GM23338 (cell line): Measurements from ENCODE around the gene VPREB1. TPM values are rescaled to one million over a fixed set of nuclear protein-coding genes. Genes with fewer than 3 reads are reported as not detected.

Experiments
- ATAC-seq: fragments of 200-7000 bp; cut with Tn5 transposase; 3 replicates; pipeline ENCODE4 v1.9.1; 2020
- DNase-seq: peaks from one replicate; pipeline ENCODE4 v3.0.0-alpha.2; 2015; ENCODE audit warnings: low spot score
- H2AFZ ChIP-seq: fragments of 200-600 bp; sonication (generic); 2 replicates; pipeline ENCODE4 v1.8.0; 2016; ENCODE audit warnings: antibody characterized with exemption, mild to moderate bottlenecking, moderate library complexity
- H3F3A ChIP-seq: fragments of 200-600 bp; sonication (generic); replicated peaks from 2 replicates; pipeline ENCODE4 v1.8.0; 2017; ENCODE audit warnings: antibody characterized with exemption, mixed run types, low read depth
- H3K27ac ChIP-seq: fragments of 200-600 bp; sonication (generic); 2 replicates; pipeline ENCODE4 v1.6.1; 2016; ENCODE audit warnings: low read depth
- H3K27me3 ChIP-seq: fragments of 200-600 bp; sonication (generic); 2 replicates; pipeline ENCODE4 v1.8.0; 2016; ENCODE audit warnings: mild to moderate bottlenecking, mixed run types, moderate library complexity; ENCODE audit not compliant: insufficient read depth
- H3K36me3 ChIP-seq: fragments of 200-600 bp; sonication (generic); 2 replicates; pipeline ENCODE4 v1.8.0; 2016; ENCODE audit warnings: mild to moderate bottlenecking; ENCODE audit not compliant: insufficient read depth
- H3K4me1 ChIP-seq: fragments of 200-600 bp; sonication (generic); 2 replicates; pipeline ENCODE4 v1.8.0; 2016; ENCODE audit warnings: mild to moderate bottlenecking, moderate library complexity; ENCODE audit not compliant: insufficient read depth
- H3K4me2 ChIP-seq: fragments of 200-600 bp; sonication (generic); 2 replicates; pipeline ENCODE4 v1.7.1; 2017; ENCODE audit warnings: mixed run types
- H3K4me3 ChIP-seq: fragments of 200-600 bp; sonication (generic); 2 replicates; pipeline ENCODE4 v1.6.1; 2016; ENCODE audit warnings: mixed run types
- H3K79me2 ChIP-seq: fragments of 200-600 bp; sonication (generic); replicated peaks from 2 replicates; pipeline ENCODE4 v1.8.0; 2017; ENCODE audit warnings: mild to moderate bottlenecking; ENCODE audit not compliant: insufficient read depth
- H3K9me2 ChIP-seq: fragments of 200-600 bp; sonication (generic); 2 replicates; pipeline ENCODE4 v1.8.0; 2017; ENCODE audit not compliant: insufficient read depth
- H4K20me1 ChIP-seq: fragments of 200-600 bp; sonication (generic); replicated peaks from 2 replicates; pipeline ENCODE4 v1.8.0; 2017; ENCODE audit warnings: mild to moderate bottlenecking; ENCODE audit not compliant: insufficient read depth
- H3K27ac Mint-ChIP-seq: 2 replicates; pipeline ENCODE4 v1.8.0; 2020; ENCODE audit warnings: inconsistent platforms, mild to moderate bottlenecking, moderate library complexity, mixed read lengths
- H3K27me3 Mint-ChIP-seq: 3 replicates; pipeline ENCODE4 v1.8.0; 2022; ENCODE audit warnings: low read depth, mild to moderate bottlenecking, moderate library complexity, mixed read lengths, inconsistent platforms; ENCODE audit not compliant: insufficient read depth, poor library complexity
- H3K36me3 Mint-ChIP-seq: 3 replicates; pipeline ENCODE4 v1.8.0; 2021; ENCODE audit warnings: low read depth, mild to moderate bottlenecking, inconsistent platforms, moderate library complexity, mixed read lengths
- H3K4me1 Mint-ChIP-seq: 3 replicates; pipeline ENCODE4 v1.8.0; 2020; ENCODE audit warnings: mild to moderate bottlenecking, inconsistent platforms, mixed read lengths
- H3K4me3 Mint-ChIP-seq: 3 replicates; pipeline ENCODE4 v1.8.0; 2021; ENCODE audit warnings: moderate library complexity, mild to moderate bottlenecking, inconsistent platforms, mixed read lengths
- H3K9me3 Mint-ChIP-seq: 3 replicates; pipeline ENCODE4 v1.8.0; 2020; ENCODE audit warnings: moderate library complexity, mild to moderate bottlenecking, inconsistent platforms, mixed read lengths
- CREB1 ChIP-seq: fragments of 250-450 bp; sonication (Bioruptor Pico); IDR thresholded peaks from 2 replicates; pipeline ENCODE4 v1.5.0; 2020; ENCODE audit warnings: low read depth, mild to moderate bottlenecking, moderate library complexity
- EZH2 ChIP-seq: fragments of 200-600 bp; sonication (generic); IDR thresholded peaks from one replicate; pipeline ENCODE4 v1.8.0; 2017; ENCODE audit warnings: antibody characterized with exemption, mild to moderate bottlenecking, low read depth; ENCODE audit not compliant: unreplicated experiment
- JUNB ChIP-seq: IDR thresholded peaks from one replicate; pipeline ENCODE4 v1.6.1; 2016; ENCODE audit warnings: antibody characterized with exemption; ENCODE audit not compliant: unreplicated experiment
- NANOG ChIP-seq: IDR thresholded peaks from 2 replicates; pipeline ENCODE4 v1.6.1; 2016; ENCODE audit warnings: antibody characterized with exemption, borderline replicate concordance
- POLR2AphosphoS5 ChIP-seq: IDR thresholded peaks from 2 replicates; pipeline ENCODE4 v1.6.1; 2016; ENCODE audit warnings: antibody characterized with exemption, low read depth
- STAT1 ChIP-seq: IDR thresholded peaks from one replicate; pipeline ENCODE4 v1.6.1; 2016; ENCODE audit warnings: antibody characterized with exemption; ENCODE audit not compliant: unreplicated experiment
- ZNF114 ChIP-seq: fragments of 250-450 bp; sonication (Bioruptor Pico); IDR thresholded peaks from 2 replicates; pipeline ENCODE4 v1.5.0; 2020; ENCODE audit warnings: mild to moderate bottlenecking, moderate library complexity
- ZNF331 ChIP-seq: fragments of 250-450 bp; sonication (Bioruptor Pico); IDR thresholded peaks from 2 replicates; pipeline ENCODE4 v1.5.0; 2020; ENCODE audit warnings: low read depth, mild to moderate bottlenecking, moderate library complexity
- polyA plus RNA-seq: library from polyadenylated mRNA; unstranded; fragments of >200 nt; fragmentation: Nextera tagmentation; extraction: Ambion mirVana; gene quantifications from 2 replicates; pipeline ENCODE4 v1.2.1, GENCODE V29; 2016
- total RNA-seq: library from RNA; depleted of rRNA; stranded (reverse); fragments of >200 nt; shearing (Covaris generic); gene quantifications from 2 replicates; pipeline ENCODE4 v1.2.3, GENCODE V29; 2014
- TF ChIP-seq, protein P1 (sequence below), 2 experiments: fragments of 200-600 bp in 1 of 2; sonication (generic) in 1 of 2; conservative IDR thresholded peaks; 2 replicates each; pipeline versions ENCODE4 v1.5.1 to v1.6.1; 2016 to 2017; ENCODE audit warnings: antibody characterized with exemption in 2 of 2, low read depth in 2 of 2, mild to moderate bottlenecking in 2 of 2, moderate library complexity in 1 of 2
- TF ChIP-seq, protein P2 (sequence below): fragments of 250-450 bp; sonication (Bioruptor Pico); IDR thresholded peaks from 2 replicates; pipeline ENCODE4 v1.5.0; 2020; ENCODE audit warnings: mild to moderate bottlenecking, moderate library complexity
- TF ChIP-seq, protein P3 (sequence below): IDR thresholded peaks from 2 replicates; pipeline ENCODE4 v1.6.1; 2016; ENCODE audit warnings: antibody characterized with exemption

VPREB1 gene
- total and polyA plus RNA-seq, 2 experiments from 2014 or later: not detected

DNA sequence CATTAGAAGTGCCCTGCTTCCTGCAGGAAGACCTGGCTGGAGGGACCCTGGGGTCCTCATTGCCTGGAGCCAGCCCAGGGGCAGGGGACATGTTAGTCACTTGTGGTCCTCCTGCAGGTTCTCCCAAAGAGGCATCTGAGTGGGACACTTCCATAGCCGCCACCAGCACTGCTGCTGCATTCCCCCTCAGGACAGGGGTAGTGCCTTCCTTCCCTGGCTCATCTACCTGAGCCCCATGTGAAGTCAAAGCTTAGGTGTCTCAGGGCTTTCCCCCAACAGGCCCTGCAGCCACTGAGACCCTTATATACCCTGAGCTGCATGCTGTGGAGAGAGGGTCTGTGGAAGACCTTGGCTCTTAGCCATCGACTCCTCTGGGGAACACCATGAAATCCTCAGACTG lies 45.0 kb upstream of the VPREB1 start (continued):
- TF ChIP-seq, protein P1, sequence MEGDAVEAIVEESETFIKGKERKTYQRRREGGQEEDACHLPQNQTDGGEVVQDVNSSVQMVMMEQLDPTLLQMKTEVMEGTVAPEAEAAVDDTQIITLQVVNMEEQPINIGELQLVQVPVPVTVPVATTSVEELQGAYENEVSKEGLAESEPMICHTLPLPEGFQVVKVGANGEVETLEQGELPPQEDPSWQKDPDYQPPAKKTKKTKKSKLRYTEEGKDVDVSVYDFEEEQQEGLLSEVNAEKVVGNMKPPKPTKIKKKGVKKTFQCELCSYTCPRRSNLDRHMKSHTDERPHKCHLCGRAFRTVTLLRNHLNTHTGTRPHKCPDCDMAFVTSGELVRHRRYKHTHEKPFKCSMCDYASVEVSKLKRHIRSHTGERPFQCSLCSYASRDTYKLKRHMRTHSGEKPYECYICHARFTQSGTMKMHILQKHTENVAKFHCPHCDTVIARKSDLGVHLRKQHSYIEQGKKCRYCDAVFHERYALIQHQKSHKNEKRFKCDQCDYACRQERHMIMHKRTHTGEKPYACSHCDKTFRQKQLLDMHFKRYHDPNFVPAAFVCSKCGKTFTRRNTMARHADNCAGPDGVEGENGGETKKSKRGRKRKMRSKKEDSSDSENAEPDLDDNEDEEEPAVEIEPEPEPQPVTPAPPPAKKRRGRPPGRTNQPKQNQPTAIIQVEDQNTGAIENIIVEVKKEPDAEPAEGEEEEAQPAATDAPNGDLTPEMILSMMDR (conservative IDR thresholded peaks at IDR 0.05; ENCODE audit: low read depth in 2 of 2): no peak
- no peak for TF ChIP-seq EZH2

DNA sequence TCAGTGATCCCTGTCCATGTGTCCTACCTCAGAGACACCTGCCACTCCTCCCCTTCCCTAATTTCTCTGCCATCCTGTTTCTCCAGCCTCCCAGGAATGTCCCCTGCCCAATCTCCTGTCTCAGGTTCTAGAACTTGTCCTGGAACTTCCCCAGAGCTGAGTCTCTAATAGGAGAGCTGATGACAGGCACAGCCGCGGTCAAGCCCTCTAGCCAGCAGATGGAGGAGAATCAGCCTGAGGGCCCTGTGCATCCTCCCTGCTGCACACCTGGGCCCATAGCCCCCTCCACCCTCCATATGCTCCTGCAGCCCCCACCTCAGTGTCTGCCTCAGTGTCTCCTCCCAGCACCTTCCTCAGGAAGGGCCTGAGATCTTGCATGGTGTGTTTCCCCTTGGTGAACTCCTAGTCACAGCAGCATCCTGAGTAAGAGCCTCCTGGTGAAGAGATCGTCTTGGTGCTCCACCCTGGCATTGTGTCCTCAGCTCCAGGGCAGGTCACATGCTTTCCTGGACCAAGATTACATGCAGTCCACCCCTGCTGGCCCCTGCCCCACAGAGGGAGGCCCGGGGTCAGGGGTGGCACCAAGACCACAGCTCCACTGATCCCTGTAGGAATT lies 43.9 kb upstream of the VPREB1 start:
- peaks cover 100% of the 10 kb centered on the region for H3K27me3 ChIP-seq
- no peaks in the 10 kb centered on the region for H3K79me2 ChIP-seq
- no peak overlapping the region for H3K27ac ChIP-seq
- no peak overlapping the region for H2AFZ ChIP-seq
- Mint-ChIP-seq H3K4me3 (no peak overlapping the region), H3K36me3 (peaks cover 2% of the 10 kb centered on the region; the same call in 2 of the 3 replicates), H3K27ac (no peak overlapping the region), H3K9me3 (peaks cover 7% of the 10 kb centered on the region; the same call in 2 of the 3 replicates), H3K27me3 (peaks cover 99% of the 10 kb centered on the region), H3K4me1 (no peaks in the 10 kb centered on the region; the same call in 2 of the 3 replicates)
- H3K9me2 ChIP-seq: no peaks in the 10 kb centered on the region
- H3F3A ChIP-seq: no peaks in the 10 kb centered on the region
- peaks cover 3% of the 10 kb centered on the region; the same call in 1 of the 2 replicates for H4K20me1 ChIP-seq
- ATAC-seq (no peak), DNase-seq (no peak)
- H3K4me3 ChIP-seq: no peak overlapping the region
- H3K36me3 ChIP-seq: no peaks in the 10 kb centered on the region
- H3K4me1 ChIP-seq: no peaks in the 10 kb centered on the region; the same call in 1 of the 2 replicates
- no peak overlapping the region for H3K4me2 ChIP-seq
- TF ChIP-seq ZNF114 (CRISPR knock-in tag) (no peak), ZNF331 (CRISPR knock-in tag) (no peak), POLR2AphosphoS5 (no peak), JUNB (no peak), CREB1 (CRISPR knock-in tag) (no peak), NANOG (no peak), STAT1 (no peak), EZH2 (no peak)
- TF ChIP-seq, protein P2, sequence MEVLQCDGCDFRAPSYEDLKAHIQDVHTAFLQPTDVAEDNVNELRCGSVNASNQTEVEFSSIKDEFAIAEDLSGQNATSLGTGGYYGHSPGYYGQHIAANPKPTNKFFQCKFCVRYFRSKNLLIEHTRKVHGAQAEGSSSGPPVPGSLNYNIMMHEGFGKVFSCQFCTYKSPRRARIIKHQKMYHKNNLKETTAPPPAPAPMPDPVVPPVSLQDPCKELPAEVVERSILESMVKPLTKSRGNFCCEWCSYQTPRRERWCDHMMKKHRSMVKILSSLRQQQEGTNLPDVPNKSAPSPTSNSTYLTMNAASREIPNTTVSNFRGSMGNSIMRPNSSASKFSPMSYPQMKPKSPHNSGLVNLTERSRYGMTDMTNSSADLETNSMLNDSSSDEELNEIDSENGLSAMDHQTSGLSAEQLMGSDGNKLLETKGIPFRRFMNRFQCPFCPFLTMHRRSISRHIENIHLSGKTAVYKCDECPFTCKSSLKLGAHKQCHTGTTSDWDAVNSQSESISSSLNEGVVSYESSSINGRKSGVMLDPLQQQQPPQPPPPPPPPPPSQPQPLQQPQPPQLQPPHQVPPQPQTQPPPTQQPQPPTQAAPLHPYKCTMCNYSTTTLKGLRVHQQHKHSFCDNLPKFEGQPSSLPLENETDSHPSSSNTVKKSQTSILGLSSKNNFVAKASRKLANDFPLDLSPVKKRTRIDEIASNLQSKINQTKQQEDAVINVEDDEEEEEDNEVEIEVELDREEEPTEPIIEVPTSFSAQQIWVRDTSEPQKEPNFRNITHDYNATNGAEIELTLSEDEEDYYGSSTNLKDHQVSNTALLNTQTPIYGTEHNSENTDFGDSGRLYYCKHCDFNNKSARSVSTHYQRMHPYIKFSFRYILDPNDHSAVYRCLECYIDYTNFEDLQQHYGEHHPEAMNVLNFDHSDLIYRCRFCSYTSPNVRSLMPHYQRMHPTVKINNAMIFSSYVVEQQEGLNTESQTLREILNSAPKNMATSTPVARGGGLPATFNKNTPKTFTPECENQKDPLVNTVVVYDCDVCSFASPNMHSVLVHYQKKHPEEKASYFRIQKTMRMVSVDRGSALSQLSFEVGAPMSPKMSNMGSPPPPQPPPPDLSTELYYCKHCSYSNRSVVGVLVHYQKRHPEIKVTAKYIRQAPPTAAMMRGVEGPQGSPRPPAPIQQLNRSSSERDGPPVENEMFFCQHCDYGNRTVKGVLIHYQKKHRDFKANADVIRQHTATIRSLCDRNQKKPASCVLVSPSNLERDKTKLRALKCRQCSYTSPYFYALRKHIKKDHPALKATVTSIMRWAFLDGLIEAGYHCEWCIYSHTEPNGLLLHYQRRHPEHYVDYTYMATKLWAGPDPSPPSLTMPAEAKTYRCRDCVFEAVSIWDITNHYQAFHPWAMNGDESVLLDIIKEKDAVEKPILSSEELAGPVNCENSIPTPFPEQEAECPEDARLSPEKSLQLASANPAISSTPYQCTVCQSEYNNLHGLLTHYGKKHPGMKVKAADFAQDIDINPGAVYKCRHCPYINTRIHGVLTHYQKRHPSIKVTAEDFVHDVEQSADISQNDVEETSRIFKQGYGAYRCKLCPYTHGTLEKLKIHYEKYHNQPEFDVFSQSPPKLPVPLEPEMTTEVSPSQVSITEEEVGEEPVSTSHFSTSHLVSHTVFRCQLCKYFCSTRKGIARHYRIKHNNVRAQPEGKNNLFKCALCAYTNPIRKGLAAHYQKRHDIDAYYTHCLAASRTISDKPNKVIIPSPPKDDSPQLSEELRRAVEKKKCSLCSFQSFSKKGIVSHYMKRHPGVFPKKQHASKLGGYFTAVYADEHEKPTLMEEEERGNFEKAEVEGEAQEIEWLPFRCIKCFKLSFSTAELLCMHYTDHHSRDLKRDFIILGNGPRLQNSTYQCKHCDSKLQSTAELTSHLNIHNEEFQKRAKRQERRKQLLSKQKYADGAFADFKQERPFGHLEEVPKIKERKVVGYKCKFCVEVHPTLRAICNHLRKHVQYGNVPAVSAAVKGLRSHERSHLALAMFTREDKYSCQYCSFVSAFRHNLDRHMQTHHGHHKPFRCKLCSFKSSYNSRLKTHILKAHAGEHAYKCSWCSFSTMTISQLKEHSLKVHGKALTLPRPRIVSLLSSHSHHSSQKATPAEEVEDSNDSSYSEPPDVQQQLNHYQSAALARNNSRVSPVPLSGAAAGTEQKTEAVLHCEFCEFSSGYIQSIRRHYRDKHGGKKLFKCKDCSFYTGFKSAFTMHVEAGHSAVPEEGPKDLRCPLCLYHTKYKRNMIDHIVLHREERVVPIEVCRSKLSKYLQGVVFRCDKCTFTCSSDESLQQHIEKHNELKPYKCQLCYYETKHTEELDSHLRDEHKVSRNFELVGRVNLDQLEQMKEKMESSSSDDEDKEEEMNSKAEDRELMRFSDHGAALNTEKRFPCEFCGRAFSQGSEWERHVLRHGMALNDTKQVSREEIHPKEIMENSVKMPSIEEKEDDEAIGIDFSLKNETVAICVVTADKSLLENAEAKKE (CRISPR knock-in tag): no peak
- TF ChIP-seq, protein P3, sequence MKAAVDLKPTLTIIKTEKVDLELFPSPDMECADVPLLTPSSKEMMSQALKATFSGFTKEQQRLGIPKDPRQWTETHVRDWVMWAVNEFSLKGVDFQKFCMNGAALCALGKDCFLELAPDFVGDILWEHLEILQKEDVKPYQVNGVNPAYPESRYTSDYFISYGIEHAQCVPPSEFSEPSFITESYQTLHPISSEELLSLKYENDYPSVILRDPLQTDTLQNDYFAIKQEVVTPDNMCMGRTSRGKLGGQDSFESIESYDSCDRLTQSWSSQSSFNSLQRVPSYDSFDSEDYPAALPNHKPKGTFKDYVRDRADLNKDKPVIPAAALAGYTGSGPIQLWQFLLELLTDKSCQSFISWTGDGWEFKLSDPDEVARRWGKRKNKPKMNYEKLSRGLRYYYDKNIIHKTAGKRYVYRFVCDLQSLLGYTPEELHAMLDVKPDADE: no peak
- TF ChIP-seq, protein P1 (conservative IDR thresholded peaks at IDR 0.05; ENCODE audit: low read depth in 2 of 2): no peak
